ENCODE data around the gene OR4L1.
"Not testable (repeated sequence)": the region's sequence is repeated elsewhere in the genome, so short reads cannot be mapped to it uniquely, and the experiment has no call there.

OR4L1 gene

GRCh38 chr14:20059745-20060144 lies at the start of gene OR4L1:
OR4L1 (plus strand) TSS chr14:20060045; CDS start chr14:20060045, 0 bp downstream.
- TF ChIP-seq ZNF274 (IDR thresholded peaks at IDR 0.05; ENCODE audit: low read depth, low read length) = no peak

DNA sequence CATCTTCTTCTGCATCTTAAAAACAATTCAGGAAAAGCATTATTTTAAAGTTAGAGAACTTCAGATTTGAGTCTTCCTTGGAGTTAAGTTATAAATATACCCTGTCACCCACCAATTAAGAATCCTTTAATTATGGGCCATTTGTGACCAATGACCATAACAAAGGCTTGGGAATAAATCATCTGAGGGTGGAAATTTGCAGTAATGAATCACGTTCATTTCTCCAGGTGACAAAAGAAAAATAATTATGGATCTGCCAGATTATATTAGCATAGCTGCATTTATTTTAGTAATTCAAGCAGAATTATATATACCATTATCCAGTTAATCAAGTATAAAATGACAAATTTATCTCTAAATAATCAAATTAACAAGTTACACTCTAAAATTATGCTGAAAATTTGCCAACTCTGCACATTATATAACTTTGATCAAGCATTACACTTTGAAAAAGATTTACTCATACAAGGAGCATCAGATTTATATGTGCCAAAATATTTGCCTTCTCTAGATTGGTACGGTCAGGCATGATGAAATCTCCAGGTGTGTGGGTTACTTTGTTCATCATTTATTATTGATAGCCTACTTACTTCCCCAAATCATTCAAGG lies 40.5 kb upstream of the OR4L1 start, which contains the start of gene OR4K14:
Gene OR4K14 (minus strand): TSS at position 51 of the 609 bp plus-strand sequence. CDS start 4,114 bp downstream, outside the sequence.
- H3K4me3 ChIP-seq (ENCODE audit: low read length) = no peak within 1 kb of the TSS
- TF ChIP-seq ZNF274 (IDR thresholded peaks at IDR 0.05; ENCODE audit: low read depth, low read length) = no peak

More at GRCh38 chr14:20059745-20060144, at the start of gene OR4L1:
- no peak within 1 kb of the TSS for H3K4me3 ChIP-seq (ENCODE audit: low read length)

- TF ChIP-seq ZNF274 (IDR thresholded peaks at IDR 0.05; ENCODE audit: low read depth, low read length) = no peak
- no peak overlapping the region for H3K4me3 ChIP-seq (ENCODE audit: low read length)
Measured at GRCh38 chr14:20031058-20031457, 28.8 kb upstream of the OR4L1 start.

- TF ChIP-seq ZNF274 (IDR thresholded peaks at IDR 0.05; ENCODE audit: low read depth, low read length) = no peak
- H3K4me3 ChIP-seq (ENCODE audit: low read length) = no peak overlapping the region
Measured at GRCh38 chr14:20035449-20035848, 24.4 kb upstream of the OR4L1 start.

GRCh38 chr14:20035938-20036337 lies 23.9 kb upstream of the OR4L1 start, which contains the start of gene OR4K13:
OR4K13 (minus strand) TSS chr14:20036038; CDS start chr14:20034758, 1,280 bp downstream.
- no peak for TF ChIP-seq ZNF274 (IDR thresholded peaks at IDR 0.05; ENCODE audit: low read depth, low read length)

GRCh38 chr14:20044243-20044642 lies 15.6 kb upstream of the OR4L1 start:
- H3K4me3 ChIP-seq (ENCODE audit: low read length) = no peak overlapping the region
- no peak for TF ChIP-seq ZNF274 (IDR thresholded peaks at IDR 0.05; ENCODE audit: low read depth, low read length)

More at GRCh38 chr14:20035938-20036337, 23.9 kb upstream of the OR4L1 start, which contains the start of gene OR4K13:
- no peak within 1 kb of the TSS for H3K4me3 ChIP-seq (ENCODE audit: low read length)

DNA sequence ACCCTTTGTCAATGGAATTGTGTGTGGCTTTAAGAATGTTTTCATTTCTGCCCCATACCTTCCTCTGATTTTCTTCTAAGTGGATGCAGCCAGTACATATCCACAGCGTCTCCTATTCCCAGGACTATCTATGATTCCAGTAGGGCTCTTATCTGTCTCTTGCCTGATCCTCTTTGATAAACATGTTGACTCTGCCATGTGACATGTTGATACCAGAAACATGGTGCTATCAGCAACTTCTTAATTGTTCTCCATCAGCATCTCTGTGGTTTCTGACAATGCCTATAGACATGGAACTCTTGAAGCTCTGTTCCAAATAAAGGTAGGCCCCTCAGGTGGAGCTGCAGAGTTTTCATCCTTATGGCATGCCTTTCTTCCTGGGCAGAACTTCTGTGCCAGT lies 11.6 kb upstream of the OR4L1 start:
- no peak for TF ChIP-seq ZNF274 (IDR thresholded peaks at IDR 0.05; ENCODE audit: low read depth, low read length)
- H3K4me3 ChIP-seq (ENCODE audit: low read length) = no peak overlapping the region

DNA sequence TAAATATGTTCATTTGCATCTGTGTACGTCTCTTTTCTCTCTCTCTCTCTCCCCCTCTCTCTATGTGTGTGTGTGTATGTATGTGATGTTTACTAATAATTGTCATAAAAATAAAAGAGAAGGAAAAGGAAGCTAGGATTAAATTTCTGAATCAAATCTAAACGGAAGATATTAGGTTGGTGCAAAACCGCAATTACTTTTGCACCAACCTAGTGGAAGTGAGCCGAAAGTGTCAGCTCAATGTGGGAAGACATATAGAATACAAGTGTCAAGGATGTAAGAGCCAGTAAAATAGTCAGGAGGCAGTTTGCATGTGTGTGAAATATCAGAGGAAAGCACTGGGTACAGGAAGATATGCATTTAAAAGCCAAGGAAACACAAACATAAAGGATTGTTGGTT lies 32.2 kb downstream of the OR4L1 start:
- no peak for TF ChIP-seq ZNF274 (IDR thresholded peaks at IDR 0.05; ENCODE audit: low read depth, low read length)
- no peak overlapping the region for H3K4me3 ChIP-seq (ENCODE audit: low read length)

DNA sequence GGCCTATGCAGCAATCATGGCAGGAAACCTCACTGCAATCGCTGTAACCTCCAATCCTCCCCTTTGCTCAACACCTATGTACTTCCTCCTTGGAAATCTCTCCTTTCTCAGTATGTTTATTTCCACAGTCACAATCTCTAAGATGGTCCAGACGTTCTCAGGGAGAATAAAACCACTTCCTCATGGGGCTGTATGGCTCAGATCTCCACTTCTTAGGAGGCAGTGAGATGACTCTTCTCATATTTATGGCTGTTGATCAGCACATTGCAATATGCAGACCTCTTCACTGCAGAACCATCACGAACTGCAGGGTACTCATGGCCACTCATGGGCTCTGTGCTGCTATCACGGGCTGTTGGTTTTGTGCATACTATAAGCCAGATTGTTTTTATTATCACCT lies 33.6 kb downstream of the OR4L1 start:
- H3K4me3 ChIP-seq (ENCODE audit: low read length) = no peak overlapping the region
- TF ChIP-seq ZNF274 (IDR thresholded peaks at IDR 0.05; ENCODE audit: low read depth, low read length) = no peak

DNA sequence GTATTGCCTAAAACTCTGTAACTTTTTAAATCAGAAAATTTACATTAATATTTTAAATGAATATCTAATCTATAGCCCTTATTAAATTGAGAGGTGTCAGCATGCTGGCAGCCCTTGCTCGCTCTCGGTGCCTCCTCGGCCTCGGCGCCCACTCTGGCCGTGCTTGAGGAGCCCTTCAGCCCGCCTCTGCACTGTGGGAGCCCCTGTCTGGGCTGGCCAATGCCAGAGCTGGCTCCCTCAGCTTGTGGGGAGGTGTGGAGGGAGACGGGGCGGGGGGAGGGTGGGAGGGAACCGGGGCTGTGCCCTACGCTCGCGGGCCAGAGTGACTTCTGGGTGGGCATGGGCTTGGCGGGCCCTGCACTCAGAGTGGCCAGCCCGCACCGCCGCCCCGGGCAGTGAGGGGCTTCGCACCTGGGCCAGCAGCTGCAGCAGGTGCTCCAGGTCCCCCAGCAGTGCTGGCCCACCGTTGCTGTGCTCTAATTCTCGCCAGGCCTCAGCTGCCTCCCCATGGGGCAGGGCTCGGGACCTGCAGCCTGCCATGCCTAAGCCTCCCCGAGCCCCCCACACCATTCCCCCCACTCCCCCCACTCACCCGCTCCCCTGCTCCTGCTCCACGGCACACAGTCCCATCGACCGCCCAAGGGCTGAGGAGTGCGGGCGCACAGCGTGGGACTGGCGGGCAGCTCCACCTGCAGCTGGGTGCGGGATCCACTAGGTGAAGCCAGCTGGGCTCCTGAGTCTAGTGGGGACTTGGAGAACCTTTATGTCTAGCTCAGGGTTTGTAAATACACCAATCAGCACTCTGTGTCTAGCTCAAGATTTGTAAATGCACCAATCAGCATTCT lies 39.3 kb downstream of the OR4L1 start:
- not testable (repeated sequence) for H3K4me3 ChIP-seq (ENCODE audit: low read length)

DNA sequence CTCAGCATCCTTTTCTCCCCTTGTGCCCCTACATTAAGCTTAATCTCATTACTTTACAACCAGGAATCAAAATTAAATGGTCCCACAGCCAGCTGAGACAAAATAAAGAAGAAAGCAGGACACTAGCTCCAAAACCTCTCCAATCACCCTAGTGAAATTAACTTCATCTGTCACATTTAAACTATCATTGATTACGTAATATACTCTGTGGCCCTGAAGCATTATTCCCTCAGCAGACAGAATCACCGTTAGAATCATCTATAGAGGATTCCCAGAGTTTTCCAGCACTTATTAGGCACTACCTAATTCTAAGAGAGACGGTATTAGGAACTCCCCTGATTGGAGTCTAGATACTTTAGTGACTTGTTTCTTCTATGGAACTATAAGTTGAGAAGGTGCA lies 50.6 kb downstream of the OR4L1 start, which contains the start of gene OR4K17:
Gene OR4K17 (plus strand): TSS at position 302 of the 400 bp plus-strand sequence. CDS start 6,761 bp downstream, outside the sequence.
- TF ChIP-seq ZNF274 (IDR thresholded peaks at IDR 0.05; ENCODE audit: low read depth, low read length) = no peak

More for the DNA sequence above, 50.6 kb downstream of the OR4L1 start, which contains the start of gene OR4K17:
- H3K4me3 ChIP-seq (ENCODE audit: low read length) = no peak within 1 kb of the TSS

Data from GM08714 (cell line).